Amniotic epithelial cell (primary cell): ENCODE measurements around the gene CSHL1.

Source experiments
- DNase-seq: peaks from one replicate; pipeline ENCODE4 v3.0.0-alpha.2; 2010; ENCODE audit warnings: low read depth

The CSHL1 gene

GRCh38 chr17:63911041-63911635, at the start of gene CSHL1:
Gene CSHL1 (minus strand): TSS chr17:63911258. CDS start chr17:63911196, 62 bp downstream.
- no peak for DNase-seq

- DNase-seq = no peak
Observed at GRCh38 chr17:63960430-63960829, 49.4 kb upstream of the CSHL1 start.

- no peak for DNase-seq
Observed at GRCh38 chr17:63960006-63960405, 48.9 kb upstream of the CSHL1 start.

GRCh38 chr17:63956296-63956920, 45.4 kb upstream of the CSHL1 start:
- DNase-seq = peak; percentile 90

GRCh38 chr17:63955791-63956190, 44.7 kb upstream of the CSHL1 start:
- no peak for DNase-seq

DNA sequence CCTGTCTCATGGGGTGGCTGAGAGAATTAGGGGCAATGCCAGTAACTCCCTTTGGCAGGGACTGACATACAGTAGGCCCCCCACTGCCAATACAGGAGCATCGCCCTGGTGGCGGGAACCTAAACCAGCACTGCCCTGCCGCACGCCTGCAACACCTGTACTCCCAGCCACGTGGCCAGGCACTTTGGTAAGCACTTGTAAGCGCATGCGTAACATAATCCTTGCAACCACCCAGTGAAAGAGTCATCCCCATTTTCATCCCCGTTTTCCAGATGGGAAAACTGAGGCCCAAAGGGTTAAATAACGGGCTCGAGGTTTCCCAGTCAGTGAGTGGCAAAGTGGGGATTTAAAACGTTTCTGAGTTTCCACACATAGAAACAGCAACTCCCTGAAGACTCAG, 44.2 kb upstream of the CSHL1 start:
- DNase-seq = no peak

GRCh38 chr17:63954402-63955063, 43.5 kb upstream of the CSHL1 start:
- DNase-seq = no peak

DNA sequence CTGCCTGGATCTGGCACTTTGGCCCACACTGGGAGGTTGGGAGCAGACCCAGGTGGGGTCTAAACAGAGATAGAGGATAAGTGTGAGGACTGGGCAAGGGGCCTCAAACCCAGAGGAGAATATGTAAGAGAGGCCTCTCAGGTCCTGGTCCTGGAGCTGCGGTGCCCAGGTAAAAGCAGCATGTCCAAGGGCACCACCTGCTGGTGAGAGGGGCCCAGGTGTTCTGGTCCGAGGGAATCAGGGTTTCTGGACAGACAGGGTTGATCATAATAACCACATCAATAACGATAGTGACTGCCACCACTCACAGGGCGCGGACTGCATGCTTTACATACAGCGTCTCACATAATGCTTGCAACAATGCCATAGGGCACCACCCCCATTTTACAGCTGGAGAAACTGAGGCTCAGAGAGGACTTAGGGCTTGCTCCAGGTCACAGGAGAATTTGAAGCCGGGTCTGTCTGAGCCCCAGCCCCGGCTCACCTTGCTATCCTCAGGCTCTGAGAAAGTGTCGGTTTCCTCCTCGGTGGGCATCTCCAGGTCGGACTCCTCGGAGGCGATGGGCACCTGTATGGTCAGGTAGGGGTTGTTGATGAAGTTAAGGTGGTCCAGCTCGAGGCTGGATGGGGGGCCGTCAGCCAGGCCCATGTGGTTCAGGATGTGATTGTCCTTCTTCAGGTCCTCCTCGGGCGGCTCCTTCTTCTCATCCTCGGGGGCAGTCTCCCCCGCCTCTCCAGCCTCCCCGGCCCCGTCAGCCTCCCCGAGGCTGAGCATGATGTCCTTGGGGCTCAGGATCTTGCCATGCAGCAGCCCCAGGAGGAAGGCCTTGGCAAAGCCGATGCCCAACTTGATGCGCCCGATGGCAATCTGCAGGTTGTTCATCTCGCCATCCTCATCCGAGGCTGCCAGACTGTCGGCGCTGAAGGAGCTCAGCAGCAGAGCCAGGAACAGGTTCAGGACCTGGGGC, 40.2 kb upstream of the CSHL1 start:
- no peak for DNase-seq

- DNase-seq = no peak
Observed at GRCh38 chr17:63949576-63950250, 38.7 kb upstream of the CSHL1 start.

DNA sequence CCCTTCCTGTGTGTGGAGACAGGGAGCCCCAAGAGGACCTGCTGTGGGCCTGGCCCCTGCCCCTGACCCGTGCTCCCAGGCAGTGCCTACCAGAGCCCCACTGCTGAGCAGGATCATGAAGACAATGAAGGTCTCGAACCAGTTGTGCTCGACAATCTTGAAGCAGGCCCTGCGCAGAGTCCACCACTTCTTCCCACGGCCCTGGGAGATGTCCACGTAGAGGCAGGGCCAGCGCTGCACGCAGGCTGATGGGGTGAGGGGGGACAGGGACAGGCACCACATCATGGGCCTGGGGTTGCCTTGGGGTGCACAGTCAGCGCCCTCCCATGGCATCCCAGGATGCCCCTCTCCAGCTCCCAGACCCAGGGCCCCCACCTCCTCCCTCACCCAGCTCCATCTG, 37.5 kb upstream of the CSHL1 start:
- DNase-seq = no peak

- no peak for DNase-seq
Observed at GRCh38 chr17:63947711-63948330, 36.8 kb upstream of the CSHL1 start.

DNA sequence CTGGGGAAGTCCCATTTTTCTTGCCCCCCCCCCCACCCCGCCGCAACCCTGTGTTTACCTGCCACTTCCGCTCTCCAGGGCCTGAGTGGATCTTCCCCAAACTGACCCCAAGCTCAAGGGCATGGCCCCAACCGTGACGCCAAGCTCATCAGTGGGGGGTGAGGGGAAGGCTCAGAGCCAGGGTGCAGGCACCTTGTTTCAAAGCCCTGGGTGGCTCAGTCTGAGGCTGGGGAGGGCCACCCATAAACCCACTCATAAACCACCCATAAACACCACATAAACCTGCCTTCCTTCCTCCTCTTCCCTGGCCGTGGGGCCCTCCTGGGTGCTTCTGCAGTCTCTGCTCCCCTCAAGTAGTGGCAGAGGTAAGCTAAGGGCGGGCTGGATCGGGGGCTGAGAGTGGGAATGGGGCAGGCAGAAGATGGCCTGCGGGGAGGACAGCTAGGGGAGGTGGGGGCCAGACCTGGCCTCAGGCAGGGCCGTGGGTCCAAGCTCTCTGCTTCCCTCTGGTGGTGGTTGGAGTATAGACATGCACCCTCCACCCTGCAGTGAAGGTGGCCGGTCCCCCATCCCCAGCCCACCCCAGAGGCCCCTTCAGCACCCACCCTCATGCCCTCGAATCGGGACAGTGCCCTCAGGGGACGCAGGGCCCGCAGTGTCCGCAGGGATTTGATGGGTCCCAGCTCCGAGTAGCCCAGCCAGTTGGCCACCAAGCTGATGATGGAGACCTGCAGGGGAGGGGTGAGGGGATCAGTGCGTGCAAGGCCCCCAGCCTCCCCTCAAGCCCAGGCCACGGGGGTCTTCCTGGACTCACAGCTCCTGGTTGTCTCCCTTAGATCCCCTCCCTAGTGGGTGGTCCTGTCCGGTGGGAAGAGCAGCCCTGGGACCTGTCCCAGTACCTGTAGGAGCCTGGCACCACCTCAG, 35.6 kb upstream of the CSHL1 start:
- DNase-seq = peak; percentile 7

DNA sequence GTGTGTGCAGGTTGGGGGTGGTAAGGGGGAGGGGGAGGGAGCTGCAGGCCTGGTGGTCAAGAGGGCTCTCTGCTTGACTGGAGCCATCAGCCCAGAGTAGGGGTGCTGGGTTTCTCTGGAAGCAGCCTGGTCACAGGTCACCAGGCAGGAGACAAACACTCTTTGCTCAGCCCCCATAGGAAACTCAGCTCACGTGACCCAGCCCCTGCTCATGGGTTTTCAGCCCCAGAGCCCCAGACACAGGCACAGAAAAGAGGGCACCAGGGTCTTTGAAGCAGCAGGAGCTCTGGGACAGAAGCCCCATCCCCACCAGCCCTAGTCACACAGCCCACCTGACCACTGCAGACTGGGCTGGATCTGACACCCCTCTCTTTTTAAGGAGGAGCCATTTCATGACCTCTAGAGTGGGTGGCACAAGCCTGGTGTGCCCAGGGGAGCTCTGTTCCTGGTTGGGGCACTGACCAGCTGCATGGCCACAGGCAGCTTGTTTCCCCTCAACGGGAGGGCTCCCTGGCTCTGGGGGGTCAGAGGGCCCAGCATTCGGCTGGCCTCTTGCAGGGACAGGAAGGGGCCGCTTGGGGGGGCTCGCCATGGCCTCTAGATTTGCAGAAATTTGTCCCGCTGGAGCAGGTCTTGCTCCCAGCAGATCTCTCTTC, 34.9 kb upstream of the CSHL1 start:
- DNase-seq = no peak

- DNase-seq = no peak
Observed at GRCh38 chr17:63944736-63945499, 33.9 kb upstream of the CSHL1 start.

DNA sequence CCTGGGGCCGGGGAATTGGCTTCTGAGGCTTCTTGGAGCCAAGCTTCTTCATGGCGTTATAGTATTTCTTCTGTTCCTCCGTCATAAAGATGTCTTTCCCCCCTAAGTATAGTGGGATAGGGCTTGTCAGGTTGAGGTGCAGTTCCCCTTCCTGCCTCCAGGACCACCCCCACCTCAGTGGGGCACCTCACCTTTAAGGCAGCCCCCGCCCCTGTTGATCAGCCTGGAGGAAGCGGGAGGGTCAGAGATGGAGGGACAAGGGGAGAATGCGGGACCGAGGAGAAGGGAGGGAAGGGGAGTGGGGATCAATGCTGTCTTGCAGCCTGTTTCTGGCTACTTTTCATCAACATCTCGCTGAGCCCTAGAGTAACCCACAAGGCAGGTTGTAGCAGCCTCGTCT, 32.7 kb upstream of the CSHL1 start:
- DNase-seq = no peak

DNA sequence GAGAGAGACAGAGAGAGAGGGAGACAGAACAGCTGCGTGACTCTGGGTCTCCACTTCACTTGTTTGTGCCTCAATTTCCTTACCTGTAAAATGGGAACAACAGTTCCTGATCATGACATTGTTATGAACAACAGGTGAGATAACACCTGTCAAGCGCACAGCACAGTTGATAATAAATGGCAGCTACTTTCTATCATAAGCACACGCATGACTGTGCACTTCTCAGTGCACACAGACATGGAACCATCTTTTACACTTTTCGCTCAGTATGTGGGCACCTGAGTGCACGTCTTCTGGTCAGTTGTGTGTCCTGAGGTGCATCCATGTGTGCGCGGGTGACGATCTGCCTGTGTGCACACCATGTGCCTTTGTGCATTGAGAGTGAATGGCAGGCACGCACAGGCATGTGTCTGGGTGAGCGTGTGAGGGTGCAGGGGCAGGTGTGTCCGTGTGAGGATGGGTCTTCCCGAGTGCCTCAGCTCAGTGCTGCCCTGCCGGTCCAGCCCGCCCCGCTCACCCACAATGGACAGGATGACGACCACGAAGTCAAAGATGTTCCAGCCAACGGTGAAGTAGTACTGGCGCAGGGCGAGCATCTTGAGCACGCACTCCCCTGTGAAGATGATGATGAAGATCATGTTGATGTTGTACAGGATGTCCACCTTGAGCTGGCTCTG, 31.4 kb upstream of the CSHL1 start:
- no peak for DNase-seq

DNA sequence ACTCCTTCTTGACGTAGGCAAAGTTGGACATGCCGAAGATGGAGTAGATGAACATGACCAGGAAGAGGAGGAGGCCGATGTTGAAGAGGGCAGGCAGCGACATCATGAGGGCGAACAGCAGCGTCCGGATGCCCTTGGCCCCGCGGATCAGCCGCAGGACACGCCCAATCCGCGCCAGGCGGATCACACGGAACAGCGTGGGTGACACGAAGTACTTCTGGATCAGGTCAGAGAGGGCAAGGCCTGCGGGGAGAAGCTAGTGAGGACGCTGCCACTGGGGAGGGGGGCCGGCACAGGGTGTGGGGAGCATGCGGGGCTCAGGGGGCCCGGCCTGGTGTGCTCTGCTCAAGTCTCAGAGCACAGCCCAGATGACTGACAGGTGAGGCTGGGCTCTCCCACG, 30.7 kb upstream of the CSHL1 start:
- no peak for DNase-seq

GRCh38 chr17:63941162-63941561, 30.1 kb upstream of the CSHL1 start:
- DNase-seq = no peak
